H9 (cell line): ENCODE results near the gene POU2AF1. TPM values are rescaled to one million over a fixed set of nuclear protein-coding genes. Genes with fewer than 3 reads are reported as not detected.
A peak's percentile ranks its signal among the peaks of the same experiment; 100 is the strongest.

Experiments used
- DNase-seq: peaks from one replicate; pipeline ENCODE4 v3.0.0-alpha.2; 2017
- H2AFZ ChIP-seq: one replicate; pipeline ENCODE4 v1.6.1; 2013; ENCODE audit warnings: mild to moderate bottlenecking, low read length, control low read depth, moderate library complexity
- H2AK5ac ChIP-seq: 2 replicates; pipeline ENCODE4 v1.6.1; 2013; ENCODE audit warnings: low read length, control low read depth, mixed read lengths; ENCODE audit not compliant: insufficient read length
- H2BK120ac ChIP-seq: one replicate; pipeline ENCODE4 v1.6.1; 2013; ENCODE audit warnings: low read depth, mild to moderate bottlenecking, low read length, control low read depth, inconsistent platforms; ENCODE audit not compliant: poor library complexity, severe bottlenecking
- H2BK12ac ChIP-seq: 2 replicates; pipeline ENCODE4 v1.6.1; 2013; ENCODE audit warnings: low read length, control low read depth, mixed read lengths, low read depth; ENCODE audit not compliant: insufficient read length
- H2BK15ac ChIP-seq: 2 replicates; pipeline ENCODE4 v1.6.1; 2013; ENCODE audit warnings: low read depth, low read length, control low read depth
- H2BK20ac ChIP-seq: one replicate; pipeline ENCODE4 v1.6.1; 2013; ENCODE audit warnings: low read depth, mild to moderate bottlenecking, low read length, control low read depth, inconsistent platforms; ENCODE audit not compliant: poor library complexity, severe bottlenecking
- H2BK5ac ChIP-seq: 2 replicates; pipeline ENCODE4 v1.6.1; 2013; ENCODE audit warnings: low read length, control low read depth, mixed read lengths; ENCODE audit not compliant: insufficient read length
- H3K14ac ChIP-seq: 2 replicates; pipeline ENCODE4 v1.6.1; 2013; ENCODE audit warnings: low read length, control low read depth; ENCODE audit not compliant: insufficient read depth
- H3K18ac ChIP-seq: 2 replicates; pipeline ENCODE4 v1.6.1; 2013; ENCODE audit warnings: low read depth, mild to moderate bottlenecking, mixed read lengths, low read length, control low read depth; ENCODE audit not compliant: insufficient read length
- H3K23ac ChIP-seq: 2 replicates; pipeline ENCODE4 v1.6.1; 2013; ENCODE audit warnings: low read length, control low read depth, mixed read lengths, low read depth; ENCODE audit not compliant: insufficient read length
- H3K23me2 ChIP-seq: 2 replicates; pipeline ENCODE4 v1.6.1; 2013; ENCODE audit warnings: low read depth, mild to moderate bottlenecking, mixed read lengths, low read length, control low read depth; ENCODE audit not compliant: insufficient read length, poor library complexity, severe bottlenecking
- H3K27ac ChIP-seq: 2 replicates; pipeline ENCODE4 v1.5.1; 2013; ENCODE audit warnings: low read length, control low read depth, mixed read lengths, low read depth; ENCODE audit not compliant: insufficient read length
- H3K27me3 ChIP-seq: 2 replicates; pipeline ENCODE4 v1.6.1; 2013; ENCODE audit warnings: low read length, control low read depth, inconsistent platforms; ENCODE audit not compliant: insufficient read depth
- H3K4ac ChIP-seq: 2 replicates; pipeline ENCODE4 v1.6.1; 2013; ENCODE audit warnings: low read depth, mild to moderate bottlenecking, control low read depth, inconsistent platforms, low read length, moderate library complexity
- H3K4me1 ChIP-seq: 2 replicates; pipeline ENCODE4 v1.6.1; 2013; ENCODE audit warnings: low read length, control low read depth, inconsistent platforms; ENCODE audit not compliant: insufficient read depth
- H3K4me2 ChIP-seq: 2 replicates; pipeline ENCODE4 v1.6.1; 2013; ENCODE audit warnings: low read length, control low read depth, mixed read lengths; ENCODE audit not compliant: insufficient read length, insufficient read depth
- H3K56ac ChIP-seq: 2 replicates; pipeline ENCODE4 v1.6.1; 2013; ENCODE audit warnings: low read depth, mild to moderate bottlenecking, mixed read lengths, low read length, control low read depth; ENCODE audit not compliant: insufficient read length
- H3K79me1 ChIP-seq: 2 replicates; pipeline ENCODE4 v1.6.1; 2013; ENCODE audit warnings: low read depth, mild to moderate bottlenecking, moderate library complexity, low read length, control low read depth, inconsistent platforms; ENCODE audit not compliant: insufficient read depth, poor library complexity, severe bottlenecking
- H3K79me2 ChIP-seq: 2 replicates; pipeline ENCODE4 v1.6.1; 2013; ENCODE audit warnings: low read length, control low read depth, inconsistent platforms; ENCODE audit not compliant: insufficient read depth
- H3K9ac ChIP-seq: 2 replicates; pipeline ENCODE4 v1.6.1; 2013; ENCODE audit warnings: low read length, control low read depth, mixed read lengths; ENCODE audit not compliant: insufficient read length; ENCODE audit errors: extremely low read depth
- H3K9me3 ChIP-seq: one replicate; pipeline ENCODE4 v1.6.1; 2013; ENCODE audit warnings: low read depth, low read length, inconsistent platforms; ENCODE audit not compliant: control insufficient read depth
- H3T11ph ChIP-seq: one replicate; pipeline ENCODE4 v1.6.1; 2013; ENCODE audit warnings: mild to moderate bottlenecking, low read length, control low read depth, inconsistent platforms
- H4K20me1 ChIP-seq: one replicate; pipeline ENCODE4 v1.6.1; 2013; ENCODE audit not compliant: control insufficient read depth, insufficient read length, insufficient read depth
- H4K5ac ChIP-seq: 2 replicates; pipeline ENCODE4 v1.6.1; 2013; ENCODE audit warnings: low read depth, mild to moderate bottlenecking, mixed read lengths, low read length, control low read depth; ENCODE audit not compliant: insufficient read length
- H4K8ac ChIP-seq: replicated peaks from 2 replicates; pipeline ENCODE4 v1.6.1; 2013; ENCODE audit warnings: low read length, control low read depth, mixed read lengths, low read depth; ENCODE audit not compliant: insufficient read length
- H4K91ac ChIP-seq: 2 replicates; pipeline ENCODE4 v1.6.1; 2013; ENCODE audit warnings: low read depth, mild to moderate bottlenecking, moderate library complexity, mixed read lengths, low read length, control low read depth; ENCODE audit not compliant: insufficient read length
- H3K27ac Mint-ChIP-seq, 3 experiments: 2 replicates in 2 of 3; 3 replicates in 1 of 3; pipeline ENCODE4 v1.8.0; 2020 to 2021; ENCODE audit warnings: mixed read lengths in 3 of 3, mild to moderate bottlenecking in 1 of 3, moderate library complexity in 1 of 3
- H3K27me3 Mint-ChIP-seq: 2 replicates; pipeline ENCODE4 v1.8.0; 2021; ENCODE audit warnings: low read depth, mild to moderate bottlenecking, moderate library complexity, mixed read lengths
- H3K36me3 Mint-ChIP-seq, 3 experiments: 2 replicates in 2 of 3; 3 replicates in 1 of 3; pipeline ENCODE4 v1.8.0; 2020 to 2021; ENCODE audit warnings: low read depth in 3 of 3, mixed read lengths in 3 of 3; ENCODE audit not compliant: insufficient read depth in 1 of 3
- H3K4me1 Mint-ChIP-seq, 2 experiments: 2 replicates each; pipeline ENCODE4 v1.8.0; 2020; ENCODE audit warnings: mixed read lengths in 2 of 2
- H3K4me3 Mint-ChIP-seq, 2 experiments: 2 replicates in 1 of 2; 3 replicates in 1 of 2; pipeline ENCODE4 v1.8.0; 2020 to 2021; ENCODE audit warnings: mild to moderate bottlenecking in 2 of 2, mixed read lengths in 2 of 2, moderate library complexity in 1 of 2
- H3K9me3 Mint-ChIP-seq, 2 experiments: 2 replicates in 1 of 2; 3 replicates in 1 of 2; pipeline ENCODE4 v1.8.0; 2020; ENCODE audit warnings: mild to moderate bottlenecking in 2 of 2, mixed read lengths in 2 of 2, moderate library complexity in 1 of 2
- WGBS: extraction: QIAGEN DNeasy Blood & Tissue Kit; methylation state at CpG from one replicate; pipeline ENCODE4 v1.1.7; 2013; ENCODE audit warnings: missing lambda C conversion rate, low lambda C conversion rate, mixed read lengths; ENCODE audit not compliant: insufficient read length; ENCODE audit errors: extremely low coverage; 5-methylcytosine and 5-hydroxymethylcytosine counted together
- microRNA-seq: library from miRNA; unstranded; fragments of <30 nt; microRNA quantifications from one replicate; pipeline ENCODE4, GENCODE V29; 2020; ENCODE audit warnings: borderline microRNAs expressed
- total RNA-seq: library from RNA; stranded (reverse); gene quantifications from 2 replicates; pipeline ENCODE4 v1.2.1, GENCODE V29; 2021
- TF ChIP-seq, protein P1 (sequence below): fragments of 200-600 bp; sonication (generic); conservative IDR thresholded peaks from 3 replicates; pipeline ENCODE4 v1.8.0; 2021; ENCODE audit warnings: antibody characterized with exemption, mild to moderate bottlenecking

Gene POU2AF1
- total RNA-seq, 1 experiment from 2014 or later: not detected

DNA sequence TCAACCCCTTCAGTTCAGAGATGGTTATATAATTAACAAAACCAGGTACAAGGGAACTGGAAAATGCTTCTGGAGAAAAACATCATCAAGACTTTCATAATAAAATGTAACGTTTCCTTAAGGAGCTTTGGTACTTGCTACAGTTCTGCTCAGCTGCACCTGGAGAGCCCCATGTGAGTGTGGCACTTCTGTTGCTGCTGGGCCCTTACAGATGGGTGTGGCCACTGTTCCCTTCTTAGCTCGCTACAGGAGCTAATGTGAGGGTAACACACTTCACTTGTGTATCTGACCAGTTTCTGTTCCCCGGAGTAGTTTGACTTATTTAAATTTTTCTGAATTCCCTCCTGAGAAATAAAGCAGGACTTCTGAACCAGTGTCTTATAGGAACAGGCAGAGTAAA is 76.8 kb downstream of the POU2AF1 start:
- Histone ChIP-seq H2AFZ (no peak overlapping the region), H3K9me3 (no peaks in the 10 kb centered on the region), H4K8ac (no peak overlapping the region), H3K23me2 (peaks cover 15% of the 10 kb centered on the region), H3K4me1 (peaks cover 6% of the 10 kb centered on the region; the same call in 1 of the 2 replicates), H2BK20ac (no peak overlapping the region), H3T11ph (no peak overlapping the region), H2BK12ac (no peak overlapping the region), H3K4me2 (no peak overlapping the region), H3K14ac (no peak overlapping the region), H3K23ac (no peak overlapping the region), H2BK15ac (no peak overlapping the region), H4K5ac (no peak overlapping the region), H3K9ac (no peak overlapping the region), H3K56ac (no peak overlapping the region), H2BK5ac (no peak overlapping the region), H4K20me1 (no peaks in the 10 kb centered on the region), H3K27me3 (no peaks in the 10 kb centered on the region; the same call in 1 of the 2 replicates), H3K27ac (no peak overlapping the region), H3K4ac (no peak overlapping the region), H2AK5ac (no peak overlapping the region), H3K79me2 (no peaks in the 10 kb centered on the region), H3K79me1 (no peaks in the 10 kb centered on the region), H2BK120ac (no peak overlapping the region), H4K91ac (no peak overlapping the region), H3K18ac (no peak overlapping the region)
- H3K4me1 Mint-ChIP-seq: peaks cover 18 to 39% of the 10 kb centered on the region in 2 experiments
- DNase-seq: no peak
- H3K27me3 Mint-ChIP-seq: peaks cover 42% of the 10 kb centered on the region
- H3K27ac Mint-ChIP-seq: peak overlapping the region in 1 of 3 experiments; percentile 43; a peak in 1 of 7 replicates
- H3K4me3 Mint-ChIP-seq: no peak overlapping the region
- WGBS: no CpG with 5 or more reads among the region's 3 CpGs
- H3K36me3 Mint-ChIP-seq: no peaks in the 10 kb centered on the region; a peak in 1 of 7 replicates
- H3K9me3 Mint-ChIP-seq: no peaks in the 10 kb centered on the region
- TF ChIP-seq, protein P1, sequence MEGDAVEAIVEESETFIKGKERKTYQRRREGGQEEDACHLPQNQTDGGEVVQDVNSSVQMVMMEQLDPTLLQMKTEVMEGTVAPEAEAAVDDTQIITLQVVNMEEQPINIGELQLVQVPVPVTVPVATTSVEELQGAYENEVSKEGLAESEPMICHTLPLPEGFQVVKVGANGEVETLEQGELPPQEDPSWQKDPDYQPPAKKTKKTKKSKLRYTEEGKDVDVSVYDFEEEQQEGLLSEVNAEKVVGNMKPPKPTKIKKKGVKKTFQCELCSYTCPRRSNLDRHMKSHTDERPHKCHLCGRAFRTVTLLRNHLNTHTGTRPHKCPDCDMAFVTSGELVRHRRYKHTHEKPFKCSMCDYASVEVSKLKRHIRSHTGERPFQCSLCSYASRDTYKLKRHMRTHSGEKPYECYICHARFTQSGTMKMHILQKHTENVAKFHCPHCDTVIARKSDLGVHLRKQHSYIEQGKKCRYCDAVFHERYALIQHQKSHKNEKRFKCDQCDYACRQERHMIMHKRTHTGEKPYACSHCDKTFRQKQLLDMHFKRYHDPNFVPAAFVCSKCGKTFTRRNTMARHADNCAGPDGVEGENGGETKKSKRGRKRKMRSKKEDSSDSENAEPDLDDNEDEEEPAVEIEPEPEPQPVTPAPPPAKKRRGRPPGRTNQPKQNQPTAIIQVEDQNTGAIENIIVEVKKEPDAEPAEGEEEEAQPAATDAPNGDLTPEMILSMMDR: no peak

Small RNAs within 50 kb of the gene (microRNA-seq; reads per million reads assigned to microRNA genes)
- gene MIR4491: not detected

Other genes starting within 250 kb of the POU2AF1 start
- not detected in 2 replicates for gene POU2AF2, start 133.6 kb downstream of the POU2AF1 start, total RNA-seq
- 0.52 and 0.64 TPM in 2 replicates for gene POU2AF3, start 80.7 kb downstream of the POU2AF1 start, total RNA-seq
- not detected in 2 replicates for gene BTG4, start 133.1 kb upstream of the POU2AF1 start, total RNA-seq
- gene HOATZ, start 135.5 kb upstream of the POU2AF1 start, total RNA-seq: not detected in 2 replicates
- gene LAYN, start 161.4 kb upstream of the POU2AF1 start, total RNA-seq: 2.5 and 3.1 TPM in 2 replicates
- 7.5 and 10.3 TPM in 2 replicates for gene SIK2, start 223.2 kb upstream of the POU2AF1 start, total RNA-seq